HepG2 (cell line): ENCODE results near the gene GNMT. TPM values are rescaled to one million over a fixed set of nuclear protein-coding genes. Genes with fewer than 3 reads are reported as not detected.

ENCODE experiments used
- ASH2L ChIP-seq: fragments of 300-600, 200-600 bp; sonication (generic); IDR thresholded peaks from 2 replicates; pipeline ENCODE4 v1.7.0; 2017; ENCODE audit warnings: low read depth, mild to moderate bottlenecking, moderate library complexity, mixed read lengths, low read length; ENCODE audit not compliant: insufficient read length
- ATAD3A ChIP-seq: sonication (generic); formaldehyde crosslinking; IDR thresholded peaks from 2 replicates; pipeline ENCODE4 v1.4.0; 2020; ENCODE audit warnings: missing genetic modification reagents
- BCL3 ChIP-seq: sonication (generic); formaldehyde crosslinking; IDR thresholded peaks from 2 replicates; pipeline ENCODE4 v1.5.1; 2020; ENCODE audit warnings: mild to moderate bottlenecking, missing genetic modification reagents, moderate library complexity
- E2F2 ChIP-seq: sonication (generic); formaldehyde crosslinking; IDR thresholded peaks from 2 replicates; pipeline ENCODE4 v1.4.0; 2020; ENCODE audit warnings: missing genetic modification reagents, borderline replicate concordance
- HNF4A ChIP-seq: sonication (generic); formaldehyde crosslinking; IDR thresholded peaks from 2 replicates; pipeline ENCODE4 v1.4.0; 2020; ENCODE audit warnings: missing genetic modification reagents
- KLF11 ChIP-seq: IDR thresholded peaks from 2 replicates; pipeline ENCODE4 v1.6.1; 2016; ENCODE audit warnings: missing compliant biosample characterization
- MEF2D ChIP-seq: sonication (generic); formaldehyde crosslinking; IDR thresholded peaks from 2 replicates; pipeline ENCODE4 v1.5.1; 2020; ENCODE audit warnings: mild to moderate bottlenecking, missing genetic modification reagents
- MIER3 ChIP-seq: IDR thresholded peaks from 2 replicates; pipeline ENCODE4 v1.6.1; 2016; ENCODE audit warnings: missing compliant biosample characterization, borderline replicate concordance
- NFKB2 ChIP-seq: sonication (generic); formaldehyde crosslinking; IDR thresholded peaks from 2 replicates; pipeline ENCODE4 v1.4.0; 2020; ENCODE audit warnings: missing genetic modification reagents, borderline replicate concordance
- PHB2 ChIP-seq: fragments of 450-650 bp; IDR thresholded peaks from 2 replicates; pipeline ENCODE4 v1.6.1; 2018; ENCODE audit not compliant: partially characterized antibody
- SNAPC2 ChIP-seq: sonication (generic); formaldehyde crosslinking; IDR thresholded peaks from 2 replicates; pipeline ENCODE4 v1.8.1; 2022; ENCODE audit warnings: mild to moderate bottlenecking, missing genetic modification reagents
- TFDP1 ChIP-seq: IDR thresholded peaks from 2 replicates; pipeline ENCODE4 v1.6.1; 2016; ENCODE audit warnings: missing compliant biosample characterization, missing genetic modification reagents, borderline replicate concordance
- ZBTB7A ChIP-seq: sonication (generic); formaldehyde crosslinking; IDR thresholded peaks from 2 replicates; pipeline ENCODE4 v1.8.0; 2022; ENCODE audit warnings: mild to moderate bottlenecking, missing genetic modification reagents
- ZFP1 ChIP-seq: IDR thresholded peaks from 2 replicates; pipeline ENCODE4 v1.6.1; 2016
- ZFP36L2 ChIP-seq: sonication (generic); formaldehyde crosslinking; IDR thresholded peaks from 2 replicates; pipeline ENCODE4 v1.4.0; 2020; ENCODE audit warnings: missing genetic modification reagents
- ZMAT3 ChIP-seq: sonication (generic); formaldehyde crosslinking; conservative IDR thresholded peaks from 2 replicates; pipeline ENCODE4 v1.7.0; 2021; ENCODE audit warnings: missing genetic modification reagents
- ZMYM4 ChIP-seq: sonication (generic); formaldehyde crosslinking; IDR thresholded peaks from 2 replicates; pipeline ENCODE4 v1.8.1; 2023; ENCODE audit warnings: mild to moderate bottlenecking, missing genetic modification reagents
- ZNF350 ChIP-seq: sonication (generic); formaldehyde crosslinking; IDR thresholded peaks from 2 replicates; pipeline ENCODE4 v1.4.0; 2020; ENCODE audit warnings: mild to moderate bottlenecking, low read depth, missing genetic modification reagents, borderline replicate concordance
- ZNF468 ChIP-seq: sonication (generic); formaldehyde crosslinking; IDR thresholded peaks from 2 replicates; pipeline ENCODE4 v1.8.0; 2022; ENCODE audit warnings: mild to moderate bottlenecking, moderate library complexity, missing genetic modification reagents
- ZNF547 ChIP-seq: sonication (generic); formaldehyde crosslinking; IDR thresholded peaks from 2 replicates; pipeline ENCODE4 v1.5.1; 2020; ENCODE audit warnings: mild to moderate bottlenecking, missing genetic modification reagents
- ZNF678 ChIP-seq: sonication (generic); formaldehyde crosslinking; IDR thresholded peaks from 2 replicates; pipeline ENCODE4 v1.4.0; 2020; ENCODE audit warnings: mild to moderate bottlenecking, missing genetic modification reagents
- ZNF816 ChIP-seq: sonication (generic); formaldehyde crosslinking; IDR thresholded peaks from 2 replicates; pipeline ENCODE4 v1.8.0; 2022; ENCODE audit warnings: missing genetic modification reagents, mild to moderate bottlenecking, borderline replicate concordance
- ZNF879 ChIP-seq: sonication (generic); formaldehyde crosslinking; IDR thresholded peaks from 2 replicates; pipeline ENCODE4 v1.8.1; 2023; ENCODE audit warnings: missing genetic modification reagents
- ZSCAN12 ChIP-seq: sonication (generic); formaldehyde crosslinking; IDR thresholded peaks from 2 replicates; pipeline ENCODE4 v1.9.0; 2021; ENCODE audit warnings: mild to moderate bottlenecking, missing genetic modification reagents
- polyA plus RNA-seq, 8 experiments: library from polyadenylated mRNA; depleted of rRNA in 3 of 8; stranded (reverse) in 7 of 8; unstranded in 1 of 8; fragments of >200 nt; fragmentation: Illumina TruSeq in 4 of 8; extraction: Trizol in 4 of 8; gene quantifications; 2 replicates each; pipeline versions ENCODE4 v1.2.1 to v1.2.3, GENCODE V29; 2011 to 2016; ENCODE audit warnings: low read depth in 4 of 8, missing spikeins in 1 of 8, mixed read lengths in 1 of 8; ENCODE audit not compliant: insufficient read depth in 1 of 8
- total RNA-seq, 5 experiments: library from RNA; depleted of rRNA; stranded (reverse); fragments of >200 nt; fragmentation: Illumina TruSeq; extraction: Trizol; gene quantifications; 2 replicates each; pipeline ENCODE4 v1.2.3, GENCODE V29; 2016; ENCODE audit warnings: low read depth in 1 of 5
- TF ChIP-seq, protein P1 (sequence below): sonication (generic); formaldehyde crosslinking; IDR thresholded peaks from 2 replicates; pipeline ENCODE4 v1.4.0; 2020; ENCODE audit warnings: missing genetic modification reagents, borderline replicate concordance

GNMT gene
- total and polyA plus RNA-seq, 2 of the 13 experiments (the other 11 are each of a cell fraction or from before 2014, with no cell fraction given) = 2.8 to 7.0 TPM

GRCh38 chr6:42928986-42929820, 31.4 kb upstream of the GNMT start, which contains the start of gene CNPY3 (continued):
- TF ChIP-seq ZMAT3 = peak; percentile 100
- TF ChIP-seq SNAPC2 = peak; percentile 99
- TF ChIP-seq ASH2L = no peak
- peak; percentile 23; the same call in 1 of the 2 replicates for TF ChIP-seq HNF4A (CRISPR knock-in tag)
- peak; percentile 95; the same call in 1 of the 2 replicates for TF ChIP-seq ZNF816
- peak; percentile 98 for TF ChIP-seq ZNF468 (CRISPR knock-in tag)
- TF ChIP-seq, protein P1, sequence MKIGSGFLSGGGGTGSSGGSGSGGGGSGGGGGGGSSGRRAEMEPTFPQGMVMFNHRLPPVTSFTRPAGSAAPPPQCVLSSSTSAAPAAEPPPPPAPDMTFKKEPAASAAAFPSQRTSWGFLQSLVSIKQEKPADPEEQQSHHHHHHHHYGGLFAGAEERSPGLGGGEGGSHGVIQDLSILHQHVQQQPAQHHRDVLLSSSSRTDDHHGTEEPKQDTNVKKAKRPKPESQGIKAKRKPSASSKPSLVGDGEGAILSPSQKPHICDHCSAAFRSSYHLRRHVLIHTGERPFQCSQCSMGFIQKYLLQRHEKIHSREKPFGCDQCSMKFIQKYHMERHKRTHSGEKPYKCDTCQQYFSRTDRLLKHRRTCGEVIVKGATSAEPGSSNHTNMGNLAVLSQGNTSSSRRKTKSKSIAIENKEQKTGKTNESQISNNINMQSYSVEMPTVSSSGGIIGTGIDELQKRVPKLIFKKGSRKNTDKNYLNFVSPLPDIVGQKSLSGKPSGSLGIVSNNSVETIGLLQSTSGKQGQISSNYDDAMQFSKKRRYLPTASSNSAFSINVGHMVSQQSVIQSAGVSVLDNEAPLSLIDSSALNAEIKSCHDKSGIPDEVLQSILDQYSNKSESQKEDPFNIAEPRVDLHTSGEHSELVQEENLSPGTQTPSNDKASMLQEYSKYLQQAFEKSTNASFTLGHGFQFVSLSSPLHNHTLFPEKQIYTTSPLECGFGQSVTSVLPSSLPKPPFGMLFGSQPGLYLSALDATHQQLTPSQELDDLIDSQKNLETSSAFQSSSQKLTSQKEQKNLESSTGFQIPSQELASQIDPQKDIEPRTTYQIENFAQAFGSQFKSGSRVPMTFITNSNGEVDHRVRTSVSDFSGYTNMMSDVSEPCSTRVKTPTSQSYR (CRISPR knock-in tag) = peak; percentile 58
- peak; percentile 58; the same call in 1 of the 2 replicates for TF ChIP-seq ZBTB7A
- TF ChIP-seq MEF2D (CRISPR knock-in tag) = peak; percentile 96
- TF ChIP-seq ATAD3A = peak; percentile 52; the same call in 1 of the 2 replicates
- TF ChIP-seq ZNF350 = peak; percentile 98
- peak; percentile 99 for TF ChIP-seq ZNF879 (CRISPR knock-in tag)
- TF ChIP-seq MIER3 (CRISPR knock-in tag) = peak; percentile 76; the same call in 1 of the 2 replicates
- peak; percentile 100 for TF ChIP-seq TFDP1 (CRISPR knock-in tag)
- peak; percentile 27; the same call in 1 of the 2 replicates for TF ChIP-seq E2F2 (CRISPR knock-in tag)
- peak; percentile 97 for TF ChIP-seq KLF11
- TF ChIP-seq PHB2 = no peak
- peak; percentile 97 for TF ChIP-seq BCL3 (CRISPR knock-in tag)
- peak; percentile 96 for TF ChIP-seq ZSCAN12
- peak; percentile 29; the same call in 1 of the 2 replicates for TF ChIP-seq ZFP1 (CRISPR knock-in tag)
- peak; percentile 98 for TF ChIP-seq ZNF678 (CRISPR knock-in tag)
- peak; percentile 100 for TF ChIP-seq ZNF547 (CRISPR knock-in tag)
- TF ChIP-seq NFKB2 (CRISPR knock-in tag) = peak; percentile 99
- no peak for TF ChIP-seq ZFP36L2 (CRISPR knock-in tag)
- peak; percentile 97 for TF ChIP-seq ZMYM4 (CRISPR knock-in tag)
